EL (cell line): Measurements from ENCODE around the gene DNASE2.
A peak's percentile ranks its signal among the peaks of the same experiment; 100 is the strongest.
"Not testable (repeated sequence)": the region's sequence is repeated elsewhere in the genome, so short reads cannot be mapped to it uniquely, and the experiment has no call there.

Experiments
- DNase-seq: peaks from one replicate; pipeline ENCODE4 v3.0.0-alpha.2; 2016

Gene DNASE2

GRCh38 chr19:12881172-12881808 is at the start of gene DNASE2:
DNASE2 (minus strand) TSS chr19:12881449; CDS start chr19:12881375, 74 bp downstream.
- peak; percentile 94 for DNase-seq

- DNase-seq = no peak
Observed at GRCh38 chr19:12930002-12930645, 48.9 kb upstream of the DNASE2 start.

GRCh38 chr19:12924621-12925310 is 43.5 kb upstream of the DNASE2 start:
- no peak for DNase-seq

GRCh38 chr19:12922959-12923358 is 41.7 kb upstream of the DNASE2 start:
- DNase-seq = no peak

GRCh38 chr19:12921047-12921446 is 39.8 kb upstream of the DNASE2 start:
- no peak for DNase-seq

- no peak for DNase-seq
Observed at GRCh38 chr19:12918253-12918652, 37.0 kb upstream of the DNASE2 start.

GRCh38 chr19:12915860-12916259 is 34.6 kb upstream of the DNASE2 start:
- DNase-seq = not testable (repeated sequence)

- DNase-seq = no peak
Observed at GRCh38 chr19:12913851-12914690, 32.8 kb upstream of the DNASE2 start.

- DNase-seq = peak; percentile 28
Observed at GRCh38 chr19:12913011-12913561, 31.8 kb upstream of the DNASE2 start.

- DNase-seq = no peak
Observed at GRCh38 chr19:12912571-12912970, 31.3 kb upstream of the DNASE2 start.

GRCh38 chr19:12907166-12907565 is 25.9 kb upstream of the DNASE2 start:
- no peak for DNase-seq

GRCh38 chr19:12899891-12900518 is 18.8 kb upstream of the DNASE2 start:
- no peak for DNase-seq

GRCh38 chr19:12896460-12896859 is 15.2 kb upstream of the DNASE2 start:
- DNase-seq = no peak

- no peak for DNase-seq
Observed at GRCh38 chr19:12893582-12893981, 12.3 kb upstream of the DNASE2 start.

GRCh38 chr19:12891553-12892021 is 10.3 kb upstream of the DNASE2 start:
- DNase-seq = no peak

GRCh38 chr19:12890787-12891552 is 9.7 kb upstream of the DNASE2 start, which contains the start of gene GCDH:
GCDH (plus strand) TSS chr19:12891160; CDS start chr19:12891305, 145 bp downstream.
- DNase-seq = peak; percentile 99

GRCh38 chr19:12890299-12890786 is 9.1 kb upstream of the DNASE2 start:
- DNase-seq = not testable (repeated sequence)

GRCh38 chr19:12888006-12888603 is 6.9 kb upstream of the DNASE2 start:
- no peak for DNase-seq

- no peak for DNase-seq
Observed at GRCh38 chr19:12886969-12887747, 5.9 kb upstream of the DNASE2 start, which contains the start of gene KLF1. KLF1 (minus strand) TSS chr19:12887201; CDS start chr19:12887140, 61 bp downstream.

- no peak for DNase-seq
Observed at GRCh38 chr19:12886651-12886968, 5.4 kb upstream of the DNASE2 start.
